RWPE2 (cell line): ENCODE measurements around the gene RIN2.

Experiments used
- ATAC-seq: fragments of 200-7000 bp; cut with Tn5 transposase; 3 replicates; pipeline ENCODE4 v1.9.1; 2021; ENCODE audit warnings: low read depth
- DNase-seq: peaks from one replicate; pipeline ENCODE4 v3.0.0-alpha.2; 2020; ENCODE audit warnings: low spot score
- H3K27ac ChIP-seq: fragments of 450-650 bp; 2 replicates; pipeline ENCODE4 v1.5.1; 2017; ENCODE audit warnings: mild to moderate bottlenecking; ENCODE audit not compliant: poor library complexity, severe bottlenecking
- H3K27me3 ChIP-seq: fragments of 250-450 bp; sonication (Bioruptor Pico); 2 replicates; pipeline ENCODE4 v1.5.1; 2021; ENCODE audit warnings: mild to moderate bottlenecking, moderate library complexity; ENCODE audit not compliant: insufficient read depth, poor library complexity, severe bottlenecking
- H3K36me3 ChIP-seq: fragments of 250-450 bp; sonication (Bioruptor Pico); 2 replicates; pipeline ENCODE4 v1.5.1; 2020; ENCODE audit warnings: low read depth, mild to moderate bottlenecking, moderate library complexity
- H3K4me1 ChIP-seq: fragments of 250-450 bp; sonication (Bioruptor Pico); 2 replicates; pipeline ENCODE4 v1.5.1; 2021; ENCODE audit warnings: mild to moderate bottlenecking, moderate library complexity; ENCODE audit not compliant: insufficient read depth, poor library complexity, severe bottlenecking
- H3K4me3 ChIP-seq: fragments of 250-450 bp; sonication (Bioruptor Pico); 2 replicates; pipeline ENCODE4 v1.5.1; 2021; ENCODE audit warnings: mild to moderate bottlenecking, moderate library complexity; ENCODE audit not compliant: severe bottlenecking
- H3K9me3 ChIP-seq: fragments of 250-450 bp; sonication (Bioruptor Pico); 2 replicates; pipeline ENCODE4 v1.5.1; 2021; ENCODE audit warnings: mild to moderate bottlenecking, moderate library complexity; ENCODE audit not compliant: severe bottlenecking
- TF ChIP-seq, protein P1 (sequence below): fragments of 450-650 bp; IDR thresholded peaks from one replicate; pipeline ENCODE4 v1.5.1; 2017; ENCODE audit warnings: mild to moderate bottlenecking, moderate library complexity; ENCODE audit not compliant: poor library complexity, severe bottlenecking

The RIN2 gene

DNA sequence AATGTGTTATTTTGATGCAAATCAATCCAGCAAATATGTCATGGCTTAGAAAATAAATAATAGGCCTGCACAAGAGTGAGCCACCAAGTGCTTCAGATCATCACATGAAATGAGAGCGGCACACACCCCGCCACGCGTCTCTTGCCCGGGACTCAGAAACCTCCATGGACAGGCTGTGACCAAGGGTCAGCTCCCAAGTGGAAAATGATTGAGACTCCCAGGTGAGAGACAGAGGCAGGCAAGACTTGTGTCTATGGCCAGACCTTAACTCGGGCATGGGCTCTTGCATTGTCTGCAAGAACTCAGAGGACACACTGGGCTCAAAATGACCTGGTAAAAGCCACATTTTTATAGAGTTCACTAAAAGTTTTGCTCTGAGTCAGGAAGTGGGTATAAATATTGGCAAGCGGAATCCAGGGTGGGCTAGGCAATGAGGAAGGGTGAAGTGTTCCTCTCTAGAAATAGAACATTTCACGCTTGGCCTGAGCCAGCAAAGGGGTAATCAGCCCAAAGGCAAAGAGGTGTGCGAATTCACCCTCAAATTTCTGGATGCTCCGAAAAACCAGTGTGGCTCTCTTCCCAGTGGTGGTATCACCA, 30.7 kb upstream of the RIN2 start:
- Histone ChIP-seq H3K9me3 (no peaks in the 10 kb centered on the region), H3K4me3 (no peak overlapping the region), H3K4me1 (peaks cover 10% of the 10 kb centered on the region), H3K27ac (no peak overlapping the region), H3K36me3 (no peaks in the 10 kb centered on the region), H3K27me3 (no peaks in the 10 kb centered on the region)
- no peak for DNase-seq
- no peak for ATAC-seq
- TF ChIP-seq, protein P1, sequence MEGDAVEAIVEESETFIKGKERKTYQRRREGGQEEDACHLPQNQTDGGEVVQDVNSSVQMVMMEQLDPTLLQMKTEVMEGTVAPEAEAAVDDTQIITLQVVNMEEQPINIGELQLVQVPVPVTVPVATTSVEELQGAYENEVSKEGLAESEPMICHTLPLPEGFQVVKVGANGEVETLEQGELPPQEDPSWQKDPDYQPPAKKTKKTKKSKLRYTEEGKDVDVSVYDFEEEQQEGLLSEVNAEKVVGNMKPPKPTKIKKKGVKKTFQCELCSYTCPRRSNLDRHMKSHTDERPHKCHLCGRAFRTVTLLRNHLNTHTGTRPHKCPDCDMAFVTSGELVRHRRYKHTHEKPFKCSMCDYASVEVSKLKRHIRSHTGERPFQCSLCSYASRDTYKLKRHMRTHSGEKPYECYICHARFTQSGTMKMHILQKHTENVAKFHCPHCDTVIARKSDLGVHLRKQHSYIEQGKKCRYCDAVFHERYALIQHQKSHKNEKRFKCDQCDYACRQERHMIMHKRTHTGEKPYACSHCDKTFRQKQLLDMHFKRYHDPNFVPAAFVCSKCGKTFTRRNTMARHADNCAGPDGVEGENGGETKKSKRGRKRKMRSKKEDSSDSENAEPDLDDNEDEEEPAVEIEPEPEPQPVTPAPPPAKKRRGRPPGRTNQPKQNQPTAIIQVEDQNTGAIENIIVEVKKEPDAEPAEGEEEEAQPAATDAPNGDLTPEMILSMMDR, result no peak

DNA sequence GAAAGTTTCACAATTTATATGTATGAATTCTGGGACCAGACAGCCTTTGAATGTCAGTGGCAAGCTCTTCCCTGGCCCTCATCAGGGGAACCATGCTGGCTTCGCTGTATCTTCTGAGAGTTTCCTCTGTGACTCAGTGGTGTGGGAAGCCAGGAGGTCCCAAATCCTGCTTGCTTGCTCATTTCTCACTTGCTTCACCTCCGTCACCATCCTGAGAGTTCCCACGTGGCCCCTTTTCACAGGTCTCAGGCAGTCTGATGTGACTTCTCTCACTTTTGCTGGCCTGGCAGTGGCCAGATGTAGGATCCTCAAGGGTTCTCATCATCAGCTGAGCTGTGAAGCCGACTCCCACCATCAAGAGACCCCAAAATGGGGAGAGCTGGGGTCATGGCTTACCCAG, 28.4 kb upstream of the RIN2 start:
- H3K4me1 ChIP-seq, result peaks cover 10% of the 10 kb centered on the region
- H3K9me3 ChIP-seq, result no peaks in the 10 kb centered on the region
- H3K27ac ChIP-seq, result no peak overlapping the region
- H3K36me3 ChIP-seq, result no peaks in the 10 kb centered on the region
- no peaks in the 10 kb centered on the region for H3K27me3 ChIP-seq
- TF ChIP-seq, protein P1, result no peak
- no peak overlapping the region for H3K4me3 ChIP-seq
- ATAC-seq (no peak), DNase-seq (no peak)

DNA sequence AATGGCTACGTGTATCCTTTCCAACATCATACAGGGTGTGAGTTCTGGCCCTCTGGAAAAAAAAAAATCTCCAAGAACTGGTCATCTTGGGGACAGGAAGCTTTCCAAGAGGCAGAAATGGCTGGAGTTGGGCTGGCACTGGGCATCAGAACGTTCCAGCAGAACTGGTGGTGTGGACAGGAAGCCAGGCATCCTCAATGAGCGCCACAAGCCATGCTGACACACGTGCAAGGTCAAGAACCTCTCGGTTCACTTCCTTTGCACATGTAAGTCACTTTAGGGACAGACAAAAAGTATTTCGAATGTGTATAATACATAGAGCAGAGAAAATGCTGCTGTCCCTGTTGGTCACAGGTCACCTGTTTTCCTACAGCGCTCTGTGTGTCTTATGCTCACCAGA, 27.4 kb upstream of the RIN2 start:
- Histone ChIP-seq H3K9me3 (no peaks in the 10 kb centered on the region), H3K36me3 (no peaks in the 10 kb centered on the region), H3K4me3 (no peak overlapping the region), H3K27ac (no peak overlapping the region), H3K4me1 (peaks cover 17% of the 10 kb centered on the region), H3K27me3 (no peaks in the 10 kb centered on the region)
- no peak for DNase-seq
- TF ChIP-seq, protein P1, result no peak
- ATAC-seq, result no peak

DNA sequence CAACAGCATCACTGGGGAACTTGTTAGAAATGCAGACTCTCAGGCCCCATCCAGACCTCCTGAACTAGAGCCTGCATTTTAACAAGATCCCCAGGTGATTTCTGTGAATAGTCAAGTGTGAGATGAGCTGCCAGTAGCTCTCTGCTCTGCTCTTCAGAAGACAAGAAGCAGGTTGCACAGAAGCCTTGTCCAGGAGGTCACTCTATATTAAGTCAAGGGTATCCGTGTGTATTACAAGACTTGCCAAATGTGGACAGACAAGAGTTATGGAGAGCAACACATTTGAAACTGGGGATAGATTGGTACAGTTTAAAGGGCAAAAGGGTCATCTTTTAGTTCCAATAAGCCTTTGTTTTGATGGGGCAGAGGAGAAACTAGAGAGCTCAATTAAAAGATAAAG, 23.2 kb upstream of the RIN2 start:
- Histone ChIP-seq H3K9me3 (no peaks in the 10 kb centered on the region), H3K4me1 (peaks cover 29% of the 10 kb centered on the region), H3K36me3 (no peaks in the 10 kb centered on the region), H3K27ac (peak overlapping the region; percentile 71), H3K4me3 (no peak overlapping the region), H3K27me3 (no peaks in the 10 kb centered on the region)
- TF ChIP-seq, protein P1, result no peak
- DNase-seq (no peak), ATAC-seq (no peak)

DNA sequence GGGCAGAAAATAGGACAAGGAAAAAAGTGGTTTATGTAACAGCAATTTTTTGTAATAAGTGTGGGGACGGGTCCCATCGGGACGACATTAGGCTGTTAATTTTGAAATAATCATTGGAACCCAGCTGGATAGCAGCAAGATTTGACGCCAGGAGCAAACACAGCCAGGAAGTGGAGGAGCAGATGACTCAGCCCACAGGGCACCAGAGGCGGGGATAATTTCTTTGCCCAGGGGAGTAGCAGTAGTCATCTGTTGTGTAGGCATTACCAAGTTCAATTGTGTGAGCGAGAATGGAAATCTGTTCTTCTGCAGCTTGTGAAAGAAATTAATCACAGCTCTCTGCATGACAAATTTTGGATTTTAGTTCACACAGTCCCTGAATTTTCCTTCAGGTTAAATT, 22.6 kb upstream of the RIN2 start:
- peaks cover 29% of the 10 kb centered on the region for H3K4me1 ChIP-seq
- ATAC-seq (peak; percentile 97), DNase-seq (peak; percentile 84)
- H3K4me3 ChIP-seq, result no peak overlapping the region
- no peaks in the 10 kb centered on the region for H3K9me3 ChIP-seq
- TF ChIP-seq, protein P1, result no peak
- H3K36me3 ChIP-seq, result no peaks in the 10 kb centered on the region
- no peaks in the 10 kb centered on the region for H3K27me3 ChIP-seq
- peak overlapping the region; percentile 71 for H3K27ac ChIP-seq
